IMR-90 (cell line): ENCODE data around the gene BCAS3. TPM values are rescaled to one million over a fixed set of nuclear protein-coding genes. Genes with fewer than 3 reads are reported as not detected.

Experiments used
- ATAC-seq: fragments of 200-7000 bp; cut with Tn5 transposase; 2 replicates; pipeline ENCODE4 v1.9.1; 2020; ENCODE audit warnings: low read depth, mild to moderate bottlenecking, moderate library complexity
- BruUV-seq: library from RNA; stranded (reverse); fragments of 400-500 nt; replicated peaks from 2 replicates; lab custom pipeline; 2021; lab: Mats Ljungman, UMichigan
- CTCF ChIA-PET: fragments of 300-600 bp; formaldehyde crosslinking; extraction: SDS; loops from one replicate; lab custom pipeline; 2021; ENCODE audit warnings: antibody characterized with exemption; lab: Yijun Ruan, JAX
- POLR2A ChIA-PET: fragments of 300-600 bp; sonication (Branson Sonifier 250); formaldehyde crosslinking; loops from one replicate; lab custom pipeline; 2022; ENCODE audit warnings: antibody characterized with exemption; ENCODE audit not compliant: unreplicated experiment; lab: Charles Lee
- DNase-seq: peaks from one replicate; pipeline ENCODE4 v3.0.0; 2013
- H2AFZ ChIP-seq: replicated peaks from 2 replicates; pipeline ENCODE3; 2013; ENCODE audit warnings: low read length, mild to moderate bottlenecking; ENCODE audit not compliant: poor library complexity
- H2AK5ac ChIP-seq: 2 replicates; pipeline ENCODE4 v1.6.1; 2013; ENCODE audit warnings: low read depth, low read length, inconsistent platforms
- H2AK9ac ChIP-seq: replicated peaks from 2 replicates; pipeline ENCODE3; 2013; ENCODE audit warnings: mild to moderate bottlenecking, low read depth, low read length, moderate library complexity; ENCODE audit not compliant: poor library complexity
- H2BK120ac ChIP-seq: 2 replicates; pipeline ENCODE4 v1.6.1; 2013; ENCODE audit warnings: low read depth, low read length, inconsistent platforms
- H2BK15ac ChIP-seq: 3 replicates; pipeline ENCODE4 v1.6.1; 2013; ENCODE audit warnings: low read depth, low read length, inconsistent platforms
- H2BK20ac ChIP-seq: 2 replicates; pipeline ENCODE4 v1.6.1; 2013; ENCODE audit warnings: low read depth, mild to moderate bottlenecking, inconsistent platforms, low read length, moderate library complexity
- H2BK5ac ChIP-seq: 2 replicates; pipeline ENCODE4 v1.6.1; 2013; ENCODE audit warnings: mild to moderate bottlenecking, low read depth, low read length, inconsistent platforms; ENCODE audit not compliant: poor library complexity, severe bottlenecking
- H3K14ac ChIP-seq: replicated peaks from 2 replicates; pipeline ENCODE4 v1.6.1; 2013; ENCODE audit warnings: low read depth, low read length, inconsistent platforms
- H3K18ac ChIP-seq: 2 replicates; pipeline ENCODE4 v1.6.1; 2013; ENCODE audit warnings: low read depth, low read length, control low read depth
- H3K23ac ChIP-seq: 2 replicates; pipeline ENCODE4 v1.6.1; 2013; ENCODE audit warnings: low read depth, low read length, inconsistent platforms
- H3K27ac ChIP-seq: 2 replicates; pipeline ENCODE4 v1.5.1; 2013; ENCODE audit warnings: mild to moderate bottlenecking, control low read depth, low read length; ENCODE audit not compliant: insufficient read depth
- H3K27me3 ChIP-seq: 2 replicates; pipeline ENCODE4 v1.6.1; 2013; ENCODE audit warnings: low read length; ENCODE audit not compliant: control insufficient read depth, insufficient read depth
- H3K36me3 ChIP-seq: 2 replicates; pipeline ENCODE4 v1.6.1; 2013; ENCODE audit warnings: low read length, mixed read lengths; ENCODE audit not compliant: control insufficient read depth, insufficient read depth
- H3K4ac ChIP-seq: 2 replicates; pipeline ENCODE4 v1.6.1; 2013; ENCODE audit warnings: low read depth, low read length, inconsistent platforms
- H3K4me1 ChIP-seq: 2 replicates; pipeline ENCODE4 v1.6.1; 2013; ENCODE audit warnings: low read length, mixed read lengths; ENCODE audit not compliant: control insufficient read depth, insufficient read depth
- H3K4me2 ChIP-seq: 2 replicates; pipeline ENCODE4 v1.6.1; 2013; ENCODE audit warnings: low read depth, mild to moderate bottlenecking, control low read depth, low read length, moderate library complexity
- H3K4me3 ChIP-seq: 2 replicates; pipeline ENCODE4 v1.5.1; 2013; ENCODE audit warnings: low read depth, mild to moderate bottlenecking, control low read depth, low read length, moderate library complexity; ENCODE audit not compliant: insufficient read depth
- H3K56ac ChIP-seq: 2 replicates; pipeline ENCODE4 v1.6.1; 2013; ENCODE audit warnings: low read length, inconsistent platforms; ENCODE audit not compliant: insufficient read depth; ENCODE audit errors: extremely low read depth
- H3K79me1 ChIP-seq, 2 experiments: 2 replicates each; pipeline ENCODE4 v1.6.1; 2013; ENCODE audit warnings: low read length in 2 of 2, inconsistent platforms in 1 of 2, low read depth in 1 of 2
- H3K9ac ChIP-seq: 2 replicates; pipeline ENCODE4 v1.6.1; 2013; ENCODE audit warnings: low read depth, low read length, control low read depth
- H3K9me1 ChIP-seq: 2 replicates; pipeline ENCODE4 v1.6.1; 2013; ENCODE audit warnings: low read length, inconsistent platforms; ENCODE audit not compliant: insufficient read depth
- H3K9me3 ChIP-seq: 2 replicates; pipeline ENCODE4 v1.6.1; 2013; ENCODE audit warnings: low read length; ENCODE audit not compliant: control insufficient read depth, insufficient read depth
- H4K20me1 ChIP-seq: 2 replicates; pipeline ENCODE4 v1.6.1; 2013; ENCODE audit warnings: low read length, inconsistent platforms; ENCODE audit not compliant: insufficient read depth
- H4K5ac ChIP-seq: 2 replicates; pipeline ENCODE4 v1.6.1; 2013; ENCODE audit warnings: mild to moderate bottlenecking, low read depth, low read length, control low read depth
- H4K8ac ChIP-seq, 2 experiments: 2 replicates each; pipeline ENCODE4 v1.6.1; 2013; ENCODE audit warnings: low read depth in 2 of 2, low read length in 2 of 2, control low read depth in 1 of 2, inconsistent platforms in 1 of 2
- H4K91ac ChIP-seq: 2 replicates; pipeline ENCODE4 v1.6.1; 2013; ENCODE audit warnings: low read depth, low read length, inconsistent platforms; ENCODE audit not compliant: insufficient read depth
- FOS ChIP-seq: fragments of 150-350 bp; IDR thresholded peaks from 2 replicates; pipeline ENCODE4 v1.6.1; 2016; ENCODE audit warnings: low read depth, low read length
- MAFK ChIP-seq: IDR thresholded peaks from 2 replicates; pipeline ENCODE4 v1.6.1; 2012; ENCODE audit warnings: low read depth, low read length, improper control_type of control experiment
- MAZ ChIP-seq: IDR thresholded peaks from 2 replicates; pipeline ENCODE4 v1.6.1; 2012; ENCODE audit warnings: low read depth, mild to moderate bottlenecking, low read length, improper control_type of control experiment, moderate library complexity, borderline replicate concordance
- NFE2L2 ChIP-seq: fragments of 150-350 bp; IDR thresholded peaks from 2 replicates; pipeline ENCODE4 v1.6.1; 2016; ENCODE audit warnings: low read depth, mild to moderate bottlenecking, low read length
- POLR2A ChIP-seq: IDR thresholded peaks from 2 replicates; pipeline ENCODE4 v1.6.1; 2012; ENCODE audit warnings: mild to moderate bottlenecking, low read depth, low read length
- dilution Hi-C: fragments of 300-500 bp; cut with HindIII; formaldehyde crosslinking; loops from one replicate; pipeline ENCODE4 v1.14.3; 2018; ENCODE audit warnings: low sequenced_read_pairs; ENCODE audit not compliant: unreplicated experiment
- in situ Hi-C: fragments of 300-500 bp; cut with MboI; formaldehyde crosslinking; loops from 3 replicates; pipeline ENCODE4 v1.14.3; 2019; ENCODE audit warnings: low sequenced_read_pairs, inconsistent platforms, mixed read lengths
- intact Hi-C: fragments of 100-400 bp; cut with micrococcal nuclease; formaldehyde crosslinking; loops from 2 replicates; pipeline ENCODE4 v1.10.0; 2022
- polyA plus RNA-seq, 3 experiments: library from polyadenylated mRNA; depleted of rRNA; stranded (reverse); fragments of >200 nt; gene quantifications; 2 replicates each; pipeline ENCODE4 v1.2.3, GENCODE V29; 2012; ENCODE audit warnings: low replicate concordance in 1 of 3
- total RNA-seq: library from RNA; depleted of rRNA; stranded (reverse); fragments of >200 nt; gene quantifications from 2 replicates; pipeline ENCODE4 v1.2.3, GENCODE V29; 2012
- TF ChIP-seq, protein P1 (sequence below): conservative IDR thresholded peaks from 2 replicates; pipeline ENCODE4 v1.5.1; 2012; ENCODE audit warnings: mild to moderate bottlenecking, low read depth, low read length, improper control_type of control experiment

The BCAS3 gene
- total and polyA plus RNA-seq, 2 of the 4 experiments (the other 2 are of a cell fraction) = 6.3 to 27.1 TPM

DNA sequence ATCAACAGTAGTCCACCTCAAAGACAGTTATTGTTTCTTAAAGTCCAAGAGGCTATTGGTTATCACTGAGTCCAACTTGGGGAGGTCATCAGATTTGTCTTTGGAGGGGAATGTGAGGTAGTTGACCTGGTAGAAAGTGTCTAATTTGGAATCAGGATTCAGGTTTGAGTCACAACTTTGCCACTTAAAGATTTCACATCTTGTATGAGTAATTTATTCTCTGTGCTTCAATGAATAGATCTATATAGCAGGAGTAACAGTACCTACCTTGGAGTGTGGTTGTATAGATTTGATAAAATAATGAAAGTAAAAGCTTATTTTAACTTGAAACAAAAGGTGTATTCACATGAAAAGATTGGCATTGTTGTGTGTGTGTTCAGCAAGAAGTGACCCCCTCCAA lies 602.7 kb downstream of the BCAS3 start:
- Histone ChIP-seq H3K4me1 (peaks cover 24% of the 10 kb centered on the region), H3K4me2 (no peak overlapping the region), H2AK5ac (peak overlapping the region; percentile 81; the same call in 1 of the 2 replicates), H4K91ac (no peak overlapping the region), H3K4me3 (no peak overlapping the region), H2BK120ac (peak overlapping the region; percentile 72; the same call in 1 of the 2 replicates), H3K18ac (peak overlapping the region; percentile 90; the same call in 1 of the 2 replicates), H2AFZ (no peak overlapping the region), H3K27ac (0 out of 2 replicates have a peak overlapping the region, but pooled peaks have one; percentile 24), H2BK5ac (peak overlapping the region; percentile 47), H3K36me3 (no peaks in the 10 kb centered on the region), H3K23ac (peak overlapping the region; percentile 29; the same call in 1 of the 2 replicates), H3K4ac (peak overlapping the region; percentile 68; the same call in 1 of the 2 replicates), H4K8ac (no peak overlapping the region), H3K56ac (no peak overlapping the region), H2BK20ac (peak overlapping the region; percentile 61; the same call in 1 of the 2 replicates), H2AK9ac (no peak overlapping the region), H3K9ac (no peak overlapping the region), H2BK15ac (peak overlapping the region; percentile 80; the same call in 1 of the 3 replicates), H3K9me1 (peaks cover 17% of the 10 kb centered on the region), H3K9me3 (no peaks in the 10 kb centered on the region), H4K20me1 (no peaks in the 10 kb centered on the region), H3K14ac (peak overlapping the region; percentile 41; the same call in 1 of the 2 replicates), H3K27me3 (no peaks in the 10 kb centered on the region), H3K79me1 (peaks cover 0 to 8% of the 10 kb centered on the region in 2 experiments; a peak in 2 of 4 replicates), H4K5ac (peak overlapping the region; percentile 72; the same call in 1 of the 2 replicates)
- dilution Hi-C loops = no loop called here
- TF ChIP-seq MAZ (no peak), MAFK (no peak), POLR2A (no peak), FOS (no peak), NFE2L2 (no peak)
- TF ChIP-seq, protein P1, sequence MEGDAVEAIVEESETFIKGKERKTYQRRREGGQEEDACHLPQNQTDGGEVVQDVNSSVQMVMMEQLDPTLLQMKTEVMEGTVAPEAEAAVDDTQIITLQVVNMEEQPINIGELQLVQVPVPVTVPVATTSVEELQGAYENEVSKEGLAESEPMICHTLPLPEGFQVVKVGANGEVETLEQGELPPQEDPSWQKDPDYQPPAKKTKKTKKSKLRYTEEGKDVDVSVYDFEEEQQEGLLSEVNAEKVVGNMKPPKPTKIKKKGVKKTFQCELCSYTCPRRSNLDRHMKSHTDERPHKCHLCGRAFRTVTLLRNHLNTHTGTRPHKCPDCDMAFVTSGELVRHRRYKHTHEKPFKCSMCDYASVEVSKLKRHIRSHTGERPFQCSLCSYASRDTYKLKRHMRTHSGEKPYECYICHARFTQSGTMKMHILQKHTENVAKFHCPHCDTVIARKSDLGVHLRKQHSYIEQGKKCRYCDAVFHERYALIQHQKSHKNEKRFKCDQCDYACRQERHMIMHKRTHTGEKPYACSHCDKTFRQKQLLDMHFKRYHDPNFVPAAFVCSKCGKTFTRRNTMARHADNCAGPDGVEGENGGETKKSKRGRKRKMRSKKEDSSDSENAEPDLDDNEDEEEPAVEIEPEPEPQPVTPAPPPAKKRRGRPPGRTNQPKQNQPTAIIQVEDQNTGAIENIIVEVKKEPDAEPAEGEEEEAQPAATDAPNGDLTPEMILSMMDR = no peak
- ATAC-seq = no peak
- no TSS peak for BruUV-seq
- ChIA-PET POLR2A (interaction anchor here (0.5 kb wide), 1 partner anchor 153 kb away, joined by 4 read pairs; no protein-coding TSS in a partner anchor), CTCF (no interaction called here)
- in situ Hi-C loops = no loop called here
- DNase-seq = no peak
- intact Hi-C loops = no loop called here
